PFSK-1 (cell line): ENCODE data around the gene ELMO1.

Experiments used
- FOXP2 ChIP-seq: optimal IDR thresholded peaks from 2 replicates; pipeline ENCODE3; 2011; ENCODE audit warnings: borderline replicate concordance, control low read depth, inconsistent platforms; ENCODE audit not compliant: insufficient read depth; ENCODE audit errors: extremely low read length, extremely low read depth
- POLR2AphosphoS5 ChIP-seq: IDR thresholded peaks from 2 replicates; pipeline ENCODE4 v1.6.1; 2012; ENCODE audit warnings: low read depth, mild to moderate bottlenecking, control low read depth, low read length, moderate library complexity
- REST ChIP-seq, 2 experiments: IDR thresholded peaks; 2 replicates each; pipeline versions ENCODE4 v1.6.1 to v1.8.0; 2011 to 2012; ENCODE audit warnings: low read depth in 2 of 2, low read length in 2 of 2, control low read depth in 1 of 2, inconsistent platforms in 1 of 2, mild to moderate bottlenecking in 1 of 2, moderate library complexity in 1 of 2; ENCODE audit not compliant: insufficient read depth in 1 of 2
- SIN3A ChIP-seq: IDR thresholded peaks from 2 replicates; pipeline ENCODE4 v1.6.1; 2012; ENCODE audit warnings: mild to moderate bottlenecking, low read length, moderate library complexity, borderline replicate concordance; ENCODE audit not compliant: insufficient read depth
- TAF1 ChIP-seq: IDR thresholded peaks from 2 replicates; pipeline ENCODE4 v1.6.1; 2012; ENCODE audit warnings: low read length, control low read depth, borderline replicate concordance; ENCODE audit not compliant: insufficient read depth

Gene ELMO1

GRCh38 chr7:37070031-37070430, 378.6 kb downstream of the ELMO1 start:
- no peak for TF ChIP-seq REST (IDR thresholded peaks at IDR 0.05; ENCODE audit: insufficient read depth in 1 of 2, low read depth in 2 of 2, low read length in 2 of 2)
- no peak for TF ChIP-seq SIN3A
- no peak for TF ChIP-seq POLR2AphosphoS5
- no peak for TF ChIP-seq FOXP2
- no peak for TF ChIP-seq TAF1

GRCh38 chr7:37069336-37069735, 379.3 kb downstream of the ELMO1 start:
- TF ChIP-seq TAF1 (no peak), FOXP2 (no peak)

DNA sequence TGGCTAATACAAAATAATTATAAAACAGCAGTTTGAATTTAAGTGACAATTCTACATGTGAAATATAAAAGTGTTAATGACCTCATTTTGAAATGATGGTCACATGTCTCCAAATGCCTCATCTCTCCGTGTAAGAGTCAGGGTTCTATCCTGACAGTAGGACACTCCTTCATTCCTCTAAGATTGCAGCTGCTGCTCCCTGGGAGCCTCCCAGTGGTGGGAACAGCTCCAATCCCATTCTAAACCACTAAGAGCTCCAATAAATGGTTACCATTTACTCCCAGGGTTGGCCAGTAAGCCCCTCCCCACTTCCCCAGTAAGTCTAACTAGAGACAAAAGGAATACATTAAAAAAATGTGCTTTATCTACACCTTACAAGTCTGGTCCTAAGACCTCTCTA, 379.8 kb downstream of the ELMO1 start:
- TF ChIP-seq TAF1 = no peak
- TF ChIP-seq POLR2AphosphoS5 = no peak
- TF ChIP-seq FOXP2 = no peak
- no peak for TF ChIP-seq REST (IDR thresholded peaks at IDR 0.05; ENCODE audit: insufficient read depth in 1 of 2, low read depth in 2 of 2, low read length in 2 of 2)
- TF ChIP-seq SIN3A = no peak

DNA sequence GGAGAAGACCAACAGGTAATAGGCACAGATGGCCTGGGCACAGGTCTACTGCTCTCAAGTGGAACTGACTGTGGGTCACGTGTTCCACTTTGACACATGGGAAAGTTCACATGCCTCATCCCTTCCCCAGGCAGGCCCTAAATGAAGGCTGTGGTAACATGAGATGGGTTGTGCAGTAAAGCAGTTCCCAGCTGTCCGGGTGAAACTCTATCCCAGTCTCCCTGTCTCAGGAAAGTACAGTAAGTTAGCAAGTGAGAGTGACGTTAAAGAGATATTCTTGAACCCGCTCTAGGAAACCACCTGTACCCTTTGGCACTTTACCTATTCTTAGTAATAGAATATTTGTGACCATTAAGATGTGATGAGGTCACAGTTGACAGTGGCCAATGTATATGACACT, 380.6 kb downstream of the ELMO1 start:
- no peak for TF ChIP-seq POLR2AphosphoS5
- TF ChIP-seq SIN3A = no peak
- no peak for TF ChIP-seq TAF1
- no peak for TF ChIP-seq REST (IDR thresholded peaks at IDR 0.05; ENCODE audit: insufficient read depth in 1 of 2, low read depth in 2 of 2, low read length in 2 of 2)
- no peak for TF ChIP-seq FOXP2

DNA sequence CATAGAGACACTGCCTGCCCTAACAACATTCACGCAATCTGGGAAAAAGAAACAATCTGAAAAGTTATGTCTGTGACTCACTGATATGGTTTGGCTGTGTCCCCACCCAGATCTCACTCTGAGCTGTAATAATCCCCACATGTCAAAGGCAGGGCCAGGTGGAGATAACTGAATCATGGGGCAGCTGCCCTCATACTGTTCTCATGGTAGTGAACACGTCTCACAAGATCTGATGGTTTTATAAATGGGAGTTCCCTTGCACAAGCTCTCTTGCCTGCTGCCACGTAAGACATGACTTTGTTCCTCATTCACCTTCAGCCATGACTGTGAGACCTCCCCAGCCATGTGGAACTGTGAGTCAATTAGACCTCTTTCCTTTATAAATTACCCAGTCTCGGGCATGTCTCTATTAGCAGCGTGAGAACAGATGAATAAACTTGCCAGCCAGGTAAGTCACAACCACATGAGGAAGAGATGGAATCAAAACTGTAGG, 382.8 kb downstream of the ELMO1 start:
- no peak for TF ChIP-seq POLR2AphosphoS5
- TF ChIP-seq TAF1 = no peak
- no peak for TF ChIP-seq FOXP2
- no peak for TF ChIP-seq SIN3A
- no peak for TF ChIP-seq REST (IDR thresholded peaks at IDR 0.05; ENCODE audit: insufficient read depth in 1 of 2, low read depth in 2 of 2, low read length in 2 of 2)

GRCh38 chr7:37062560-37062859, 386.2 kb downstream of the ELMO1 start:
- TF ChIP-seq POLR2AphosphoS5 (no peak), REST (IDR thresholded peaks at IDR 0.05; ENCODE audit: insufficient read depth in 1 of 2, low read depth in 2 of 2, low read length in 2 of 2) (no peak), FOXP2 (no peak), TAF1 (no peak), SIN3A (no peak)
